Prostate gland (tissue), 2 donors: Measurements from ENCODE around the gene DLGAP1. TPM values are rescaled to one million over a fixed set of nuclear protein-coding genes. Genes with fewer than 3 reads are reported as not detected.

Experiments used
- DNase-seq: peaks from one replicate; pipeline ENCODE4 v3.0.0-alpha.2; 2019; ENCODE audit warnings: low spot score
- H3K27ac ChIP-seq, 2 donors: fragments of 200-600 bp; sonication (generic); 2 replicates each; pipeline ENCODE4 v1.5.1; 2017 to 2019
- H3K27me3 ChIP-seq: fragments of 200-600 bp; sonication (generic); replicated peaks from 2 replicates; pipeline ENCODE4 v1.5.1; 2019; ENCODE audit not compliant: insufficient read depth
- H3K36me3 ChIP-seq, 2 donors: fragments of 200-600 bp; sonication (generic); 1 replicate in 1 of 2; 2 replicates in 1 of 2; pipeline versions ENCODE4 v1.5.1 to v1.8.1; 2017 to 2019
- H3K4me1 ChIP-seq: fragments of 200-600 bp; sonication (generic); replicated peaks from 2 replicates; pipeline ENCODE4 v1.5.1; 2019
- H3K4me3 ChIP-seq, 2 donors: fragments of 200-600 bp; sonication (generic); 2 replicates each; pipeline ENCODE4 v1.5.1; 2017 to 2019
- H3K9me3 ChIP-seq: fragments of 200-600 bp; sonication (generic); 2 replicates; pipeline ENCODE4 v1.5.1; 2017
- CTCF ChIP-seq, 4 experiments: fragments of 200-600 bp in 2 of 4; fragments of 450-650 bp in 2 of 4; sonication (generic) in 2 of 4; IDR thresholded peaks; 1 replicate in 3 of 4; 2 replicates in 1 of 4; pipeline ENCODE4 v1.5.1; 2016 to 2019; ENCODE audit warnings: antibody characterized with exemption in 4 of 4, mild to moderate bottlenecking in 2 of 4, moderate library complexity in 2 of 4
- POLR2A ChIP-seq: fragments of 450-650 bp; IDR thresholded peaks from one replicate; pipeline ENCODE4 v1.6.1; 2016; ENCODE audit warnings: antibody characterized with exemption, mild to moderate bottlenecking
- POLR2AphosphoS5 ChIP-seq: sonication (generic); formaldehyde crosslinking; IDR thresholded peaks from one replicate; pipeline ENCODE4 v1.6.1; 2017; ENCODE audit warnings: antibody characterized with exemption
- WGBS: methylation state at CpG from one replicate; pipeline ENCODE4 v1.1.5; 2018; 5-methylcytosine and 5-hydroxymethylcytosine counted together
- intact Hi-C: fragments of 100-400 bp; cut with DNase I; formaldehyde crosslinking; loops from one replicate; pipeline ENCODE4 v1.14.2; 2022
- total RNA-seq, 2 donors: library from RNA; depleted of rRNA; stranded (reverse); fragments of >200 nt; gene quantifications; one replicate each; pipeline ENCODE4 v1.1.0, GENCODE V29; 2016

DLGAP1 gene
- total RNA-seq, 2 donors from 2014 or later: 42.2 to 66.7 TPM

GRCh38 chr18:3742541-3742940, 712.6 kb downstream of the DLGAP1 start:
- DNase-seq: no peak

GRCh38 chr18:3741333-3741732, 713.8 kb downstream of the DLGAP1 start:
- H3K4me1 ChIP-seq: no peaks in the 10 kb centered on the region
- no peak overlapping the region for H3K27ac ChIP-seq
- intact Hi-C loops: no loop called here
- no peak for DNase-seq
- no peaks in the 10 kb centered on the region for H3K9me3 ChIP-seq
- no peak overlapping the region for H3K4me3 ChIP-seq
- TF ChIP-seq CTCF (IDR thresholded peaks at IDR 0.05) (no peak), POLR2AphosphoS5 (no peak), POLR2A (no peak)
- no peaks in the 10 kb centered on the region for H3K36me3 ChIP-seq
- H3K27me3 ChIP-seq: no peaks in the 10 kb centered on the region
- WGBS: 95% methylated on average over 1 of the region's 1 CpG

More at GRCh38 chr18:3742541-3742940, 712.6 kb downstream of the DLGAP1 start:
- intact Hi-C loops: no loop called here
- H3K27ac ChIP-seq: no peak overlapping the region
- no peaks in the 10 kb centered on the region for H3K4me1 ChIP-seq
- no peaks in the 10 kb centered on the region for H3K9me3 ChIP-seq
- TF ChIP-seq POLR2A (no peak), CTCF (IDR thresholded peaks at IDR 0.05) (no peak), POLR2AphosphoS5 (no peak)
- WGBS: 52% methylated on average over 1 of the region's 1 CpG
- H3K27me3 ChIP-seq: no peaks in the 10 kb centered on the region
- H3K36me3 ChIP-seq: no peaks in the 10 kb centered on the region
- H3K4me3 ChIP-seq: no peak overlapping the region

- WGBS: 97% methylated on average over 35 of the region's 35 CpGs
- intact Hi-C loops: no loop called here
Observed at GRCh38 chr18:3728704-3729437, 726.2 kb downstream of the DLGAP1 start.

GRCh38 chr18:3727274-3727673, 727.8 kb downstream of the DLGAP1 start:
- H3K36me3 ChIP-seq: no peaks in the 10 kb centered on the region
- no peak for TF ChIP-seq CTCF (IDR thresholded peaks at IDR 0.05)
- no peak for TF ChIP-seq POLR2AphosphoS5
- TF ChIP-seq POLR2A: no peak
- intact Hi-C loops: no loop called here
- no peaks in the 10 kb centered on the region for H3K9me3 ChIP-seq
- DNase-seq: no peak
- no peak overlapping the region for H3K4me3 ChIP-seq
- WGBS: 91% methylated on average over 7 of the region's 7 CpGs
- no peaks in the 10 kb centered on the region for H3K27me3 ChIP-seq
- no peak overlapping the region for H3K27ac ChIP-seq
- H3K4me1 ChIP-seq: no peaks in the 10 kb centered on the region

More at GRCh38 chr18:3728704-3729437, 726.2 kb downstream of the DLGAP1 start:
- Histone ChIP-seq H3K9me3 (no peaks in the 10 kb centered on the region), H3K4me1 (no peaks in the 10 kb centered on the region), H3K4me3 (no peak overlapping the region), H3K36me3 (no peaks in the 10 kb centered on the region), H3K27ac (no peak overlapping the region), H3K27me3 (no peaks in the 10 kb centered on the region)
- no peak for DNase-seq
- TF ChIP-seq POLR2AphosphoS5 (no peak), POLR2A (no peak), CTCF (IDR thresholded peaks at IDR 0.05) (no peak)
